HepG2 (cell line): ENCODE measurements around the gene AKR1C2. TPM values are rescaled to one million over a fixed set of nuclear protein-coding genes. Genes with fewer than 3 reads are reported as not detected.

ENCODE experiments used
- ETV5 ChIP-seq: IDR thresholded peaks from 2 replicates; pipeline ENCODE4 v1.6.1; 2018; ENCODE audit warnings: missing biosample characterization, missing genetic modification reagents, inconsistent platforms, borderline replicate concordance
- GABPB1 ChIP-seq: IDR thresholded peaks from 2 replicates; pipeline ENCODE4 v1.6.1; 2016; ENCODE audit warnings: mild to moderate bottlenecking, missing genetic modification reagents, moderate library complexity, missing compliant biosample characterization
- IRF1 ChIP-seq: sonication (generic); formaldehyde crosslinking; IDR thresholded peaks from 2 replicates; pipeline ENCODE4 v1.4.0; 2020; ENCODE audit warnings: low read depth, mild to moderate bottlenecking, missing genetic modification reagents
- IRF9 ChIP-seq: sonication (generic); formaldehyde crosslinking; IDR thresholded peaks from 2 replicates; pipeline ENCODE4 v1.8.0; 2022; ENCODE audit warnings: missing genetic modification reagents, mild to moderate bottlenecking, borderline replicate concordance
- KDM1A ChIP-seq: IDR thresholded peaks from 2 replicates; pipeline ENCODE4 v1.6.1; 2016; ENCODE audit warnings: missing compliant biosample characterization
- MAZ ChIP-seq, 2 experiments: sonication (generic) in 1 of 2; formaldehyde crosslinking in 1 of 2; IDR thresholded peaks; 2 replicates each; pipeline versions ENCODE4 v1.5.0 to v1.6.1; 2012 to 2020; ENCODE audit warnings: low read depth in 2 of 2, mild to moderate bottlenecking in 2 of 2, borderline replicate concordance in 1 of 2, improper control_type of control experiment in 1 of 2, low read length in 1 of 2, missing genetic modification reagents in 1 of 2, moderate library complexity in 1 of 2
- NFE2L2 ChIP-seq: fragments of 150-350 bp; IDR thresholded peaks from 2 replicates; pipeline ENCODE4 v1.6.1; 2014; ENCODE audit warnings: low read length
- NKX3-1 ChIP-seq: sonication (generic); formaldehyde crosslinking; IDR thresholded peaks from 2 replicates; pipeline ENCODE4 v1.5.0; 2020; ENCODE audit warnings: missing genetic modification reagents
- SAFB2 ChIP-seq: sonication (generic); formaldehyde crosslinking; IDR thresholded peaks from 2 replicates; pipeline ENCODE4 v1.5.1; 2020; ENCODE audit warnings: missing genetic modification reagents, low read depth, mild to moderate bottlenecking, borderline replicate concordance
- SNAPC2 ChIP-seq: sonication (generic); formaldehyde crosslinking; IDR thresholded peaks from 2 replicates; pipeline ENCODE4 v1.8.1; 2022; ENCODE audit warnings: mild to moderate bottlenecking, missing genetic modification reagents
- ZBTB2 ChIP-seq: sonication (generic); formaldehyde crosslinking; IDR thresholded peaks from 2 replicates; pipeline ENCODE4 v1.8.0; 2022; ENCODE audit warnings: low read depth, missing genetic modification reagents
- ZBTB34 ChIP-seq: sonication (generic); formaldehyde crosslinking; IDR thresholded peaks from 2 replicates; pipeline ENCODE4 v1.8.0; 2022; ENCODE audit warnings: mild to moderate bottlenecking, missing genetic modification reagents
- ZFYVE20 ChIP-seq: sonication (generic); formaldehyde crosslinking; IDR thresholded peaks from 2 replicates; pipeline ENCODE4 v1.8.0; 2023; ENCODE audit warnings: low read depth, mild to moderate bottlenecking, moderate library complexity, missing genetic modification reagents, borderline replicate concordance
- ZNF207 ChIP-seq: fragments of 450-650 bp; IDR thresholded peaks from 2 replicates; pipeline ENCODE4 v1.6.1; 2016; ENCODE audit warnings: antibody characterized with exemption, borderline replicate concordance
- ZNF512B ChIP-seq: sonication (generic); formaldehyde crosslinking; IDR thresholded peaks from 2 replicates; pipeline ENCODE4 v1.5.1; 2020; ENCODE audit warnings: missing genetic modification reagents, mild to moderate bottlenecking, borderline replicate concordance
- ZNF775 ChIP-seq: sonication (generic); formaldehyde crosslinking; IDR thresholded peaks from 2 replicates; pipeline ENCODE4 v1.4.0; 2020; ENCODE audit warnings: missing genetic modification reagents, mild to moderate bottlenecking, moderate library complexity, borderline replicate concordance
- ZNF841 ChIP-seq: sonication (generic); formaldehyde crosslinking; IDR thresholded peaks from 2 replicates; pipeline ENCODE4 v1.8.1; 2023; ENCODE audit warnings: missing genetic modification reagents, borderline replicate concordance
- polyA plus RNA-seq, 8 experiments: library from polyadenylated mRNA; depleted of rRNA in 3 of 8; stranded (reverse) in 7 of 8; unstranded in 1 of 8; fragments of >200 nt; fragmentation: Illumina TruSeq in 4 of 8; extraction: Trizol in 4 of 8; gene quantifications; 2 replicates each; pipeline versions ENCODE4 v1.2.1 to v1.2.3, GENCODE V29; 2011 to 2016; ENCODE audit warnings: low read depth in 4 of 8, missing spikeins in 1 of 8, mixed read lengths in 1 of 8; ENCODE audit not compliant: insufficient read depth in 1 of 8
- total RNA-seq, 5 experiments: library from RNA; depleted of rRNA; stranded (reverse); fragments of >200 nt; fragmentation: Illumina TruSeq; extraction: Trizol; gene quantifications; 2 replicates each; pipeline ENCODE4 v1.2.3, GENCODE V29; 2016; ENCODE audit warnings: low read depth in 1 of 5

The AKR1C2 gene
- total and polyA plus RNA-seq, 2 of the 13 experiments (the other 11 are each of a cell fraction or from before 2014, with no cell fraction given): 140 to 900 TPM

- TF ChIP-seq ZBTB34 (CRISPR knock-in tag) (no peak), SNAPC2 (CRISPR knock-in tag) (0 out of 2 replicates have a peak, but pooled peaks have one; percentile 58), IRF9 (no peak), ZBTB2 (CRISPR knock-in tag) (no peak), ZNF841 (CRISPR knock-in tag) (no peak), MAZ (IDR thresholded peaks at IDR 0.05; ENCODE audit: borderline replicate concordance, low read depth, low read length) (no peak), MAZ (CRISPR knock-in tag; IDR thresholded peaks at IDR 0.05; ENCODE audit: low read depth) (peak; percentile 42; the same call in 1 of the 2 replicates), ZFYVE20 (no peak), NFE2L2 (no peak), SAFB2 (CRISPR knock-in tag) (no peak; the same call in 1 of the 2 replicates), ZNF512B (CRISPR knock-in tag) (no peak), NKX3-1 (CRISPR knock-in tag) (no peak), ZNF775 (CRISPR knock-in tag) (no peak; the same call in 1 of the 2 replicates), ETV5 (CRISPR knock-in tag) (no peak), KDM1A (CRISPR knock-in tag) (no peak), IRF1 (CRISPR knock-in tag) (no peak), GABPB1 (CRISPR knock-in tag) (no peak), ZNF207 (no peak)
These were observed 21.8 kb downstream of the AKR1C2 start (continued) for GRCh38 chr10:4981722-4982471.
